Natural killer cell (primary cell): ENCODE results near the gene BUB1. TPM values are rescaled to one million over a fixed set of nuclear protein-coding genes. Genes with fewer than 3 reads are reported as not detected.
A peak's percentile ranks its signal among the peaks of the same experiment; 100 is the strongest.
"Not testable (repeated sequence)": the region's sequence is repeated elsewhere in the genome, so short reads cannot be mapped to it uniquely, and the experiment has no call there.

ENCODE experiments used
- ATAC-seq, 3 donors: fragments of 150-1000 bp in 2 of 3; fragments of 200-7000 bp in 1 of 3; cut with Tn5 transposase; 1 replicate in 1 of 3; 2 replicates in 2 of 3; pipeline ENCODE4 v1.10.0; 2021; ENCODE audit warnings: mild to moderate bottlenecking in 2 of 3, moderate library complexity in 2 of 3
- DNase-seq, 2 donors: peaks; one replicate each; pipeline versions ENCODE4 v3.0.0 to v3.0.0-alpha.2; 2013 to 2021; ENCODE audit warnings: mixed read lengths in 1 of 2
- H3K27ac ChIP-seq: one replicate; pipeline ENCODE4 v1.5.1; 2013; ENCODE audit warnings: mild to moderate bottlenecking, low read length
- H3K27me3 ChIP-seq: one replicate; pipeline ENCODE4 v1.6.1; 2013; ENCODE audit warnings: low read length; ENCODE audit not compliant: control insufficient read depth, insufficient read depth
- H3K36me3 ChIP-seq: one replicate; pipeline ENCODE4 v1.6.1; 2013; ENCODE audit warnings: low read length; ENCODE audit not compliant: control insufficient read depth, insufficient read depth
- H3K4me1 ChIP-seq: one replicate; pipeline ENCODE4 v1.6.1; 2013; ENCODE audit warnings: low read length; ENCODE audit not compliant: control insufficient read depth, insufficient read depth
- H3K4me3 ChIP-seq: one replicate; pipeline ENCODE4 v1.5.1; 2013; ENCODE audit warnings: low read length
- H3K9me3 ChIP-seq: one replicate; pipeline ENCODE4 v1.6.1; 2013; ENCODE audit warnings: low read length; ENCODE audit not compliant: control insufficient read depth, insufficient read depth
- H3K27ac Mint-ChIP-seq, 2 donors: one replicate each; pipeline ENCODE4 v1.8.0; 2022; ENCODE audit warnings: mild to moderate bottlenecking in 2 of 2, mixed read lengths in 2 of 2, moderate library complexity in 1 of 2
- H3K27me3 Mint-ChIP-seq, 2 donors: one replicate each; pipeline ENCODE4 v1.8.0; 2022; ENCODE audit warnings: low read depth in 2 of 2, mixed read lengths in 2 of 2
- H3K36me3 Mint-ChIP-seq: one replicate; pipeline ENCODE4 v1.8.0; 2022; ENCODE audit warnings: mixed read lengths
- H3K4me1 Mint-ChIP-seq, 2 donors: one replicate each; pipeline ENCODE4 v1.8.0; 2022; ENCODE audit warnings: mixed read lengths in 2 of 2
- H3K4me3 Mint-ChIP-seq: one replicate; pipeline ENCODE4 v1.8.0; 2022; ENCODE audit warnings: mild to moderate bottlenecking, moderate library complexity, mixed read lengths
- H3K9me3 Mint-ChIP-seq, 2 donors: one replicate each; pipeline ENCODE4 v1.8.0; 2022; ENCODE audit warnings: mixed read lengths in 2 of 2
- WGBS: methylation state at CpG from one replicate; pipeline ENCODE4 v1.1.7; 2013; ENCODE audit warnings: missing lambda C conversion rate; ENCODE audit not compliant: insufficient coverage; 5-methylcytosine and 5-hydroxymethylcytosine counted together
- intact Hi-C: fragments of 100-400 bp; cut with micrococcal nuclease; formaldehyde crosslinking; loops from one replicate; pipeline ENCODE4 v1.14.2; 2022
- total RNA-seq, 4 donors: library from RNA; stranded (reverse); fragments of 120-200 nt in 1 of 4; gene quantifications; one replicate each; pipeline versions ENCODE4 v1.2.3 to v1.2.4, GENCODE V29; 2013 to 2022

BUB1 gene
- total RNA-seq, 3 donors from 2014 or later (not counting 1 experiment from before 2014, with no cell fraction given) = 2.3 to 4.2 (median 2.7) TPM

DNA sequence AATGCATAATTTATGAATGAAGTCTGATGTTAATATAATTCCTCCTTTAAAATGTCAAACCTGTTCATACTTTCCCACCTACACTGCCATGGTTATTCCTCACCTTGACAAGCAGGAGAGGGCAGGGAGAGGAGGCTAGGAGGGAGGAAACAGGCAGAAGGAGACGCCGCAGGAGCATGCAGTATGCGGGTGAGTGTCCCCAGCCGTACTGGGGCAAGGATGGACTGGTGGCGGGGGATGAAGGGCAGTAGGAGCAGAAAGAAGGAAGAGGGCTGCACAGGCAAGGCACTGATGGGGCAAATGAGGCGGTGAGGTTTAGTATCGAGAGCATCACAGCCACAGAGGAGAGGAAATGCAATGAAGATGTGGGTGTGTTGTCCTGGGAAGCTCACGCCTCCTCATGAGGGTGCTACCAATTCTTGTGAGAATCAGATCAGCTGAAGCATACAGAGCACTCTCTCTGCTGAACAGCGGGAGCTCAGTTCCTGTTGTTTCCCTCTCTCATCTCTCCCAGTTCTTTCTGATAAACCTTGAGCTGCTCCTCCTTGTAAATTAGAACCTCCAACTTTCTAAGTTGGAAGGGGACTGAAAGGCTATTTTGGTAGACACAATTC, 58.4 kb downstream of the BUB1 start:
- H3K4me1 ChIP-seq, H3K27me3 Mint-ChIP-seq, H3K9me3 Mint-ChIP-seq, H3K36me3 Mint-ChIP-seq, H3K27me3 ChIP-seq, DNase-seq, H3K27ac Mint-ChIP-seq, H3K36me3 ChIP-seq, H3K27ac ChIP-seq, H3K9me3 ChIP-seq, H3K4me3 ChIP-seq, intact Hi-C loops, H3K4me1 Mint-ChIP-seq, H3K4me3 Mint-ChIP-seq: not testable (repeated sequence)
- peak in 1 of 3 donors; percentile 46 for ATAC-seq
- 67% methylated on average over 1 of the region's 9 CpGs for WGBS

DNA sequence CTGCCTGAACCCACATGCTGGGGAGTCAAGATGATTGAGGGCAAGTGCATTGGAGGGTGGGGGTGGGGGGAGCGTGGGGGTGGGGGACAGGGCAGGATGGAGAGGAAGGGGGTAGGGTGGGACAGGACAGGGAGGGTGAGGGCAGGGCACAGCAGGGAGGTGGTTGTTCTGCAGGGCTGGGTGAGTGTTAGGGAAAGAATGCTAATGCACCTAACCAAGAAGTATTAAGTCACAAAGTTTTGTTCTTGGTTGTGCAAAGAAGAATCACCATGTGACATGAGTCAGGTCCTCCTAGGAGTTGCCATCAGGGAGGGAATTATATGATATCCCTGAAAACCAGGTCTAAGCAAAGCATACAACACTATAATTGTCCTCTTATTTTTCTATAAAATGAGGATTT, 63.9 kb downstream of the BUB1 start:
- H3K9me3 Mint-ChIP-seq, H3K4me1 Mint-ChIP-seq, ATAC-seq, H3K27me3 ChIP-seq, DNase-seq, H3K9me3 ChIP-seq, H3K4me3 ChIP-seq, H3K4me1 ChIP-seq, H3K27ac Mint-ChIP-seq, intact Hi-C loops, H3K36me3 ChIP-seq, H3K36me3 Mint-ChIP-seq, H3K4me3 Mint-ChIP-seq, H3K27ac ChIP-seq, H3K27me3 Mint-ChIP-seq: not testable (repeated sequence)
- no CpG with 5 or more reads among the region's 1 CpG for WGBS

- H3K36me3 Mint-ChIP-seq, H3K27me3 Mint-ChIP-seq, H3K36me3 ChIP-seq, H3K9me3 Mint-ChIP-seq, H3K4me1 Mint-ChIP-seq, H3K4me1 ChIP-seq, H3K9me3 ChIP-seq, H3K27ac Mint-ChIP-seq, H3K4me3 ChIP-seq, H3K27me3 ChIP-seq, intact Hi-C loops, H3K27ac ChIP-seq: not testable (repeated sequence)
- H3K4me3 Mint-ChIP-seq = peak overlapping the region; percentile 25
- peak in 1 of 2 donors; percentile 8 for DNase-seq
- WGBS = 0% methylated on average over 16 of the region's 94 CpGs
- peak; percentile 54 to 68 (median 54) for ATAC-seq
These were observed 67.1 kb downstream of the BUB1 start for GRCh38 chr2:110610613-110611250.

DNA sequence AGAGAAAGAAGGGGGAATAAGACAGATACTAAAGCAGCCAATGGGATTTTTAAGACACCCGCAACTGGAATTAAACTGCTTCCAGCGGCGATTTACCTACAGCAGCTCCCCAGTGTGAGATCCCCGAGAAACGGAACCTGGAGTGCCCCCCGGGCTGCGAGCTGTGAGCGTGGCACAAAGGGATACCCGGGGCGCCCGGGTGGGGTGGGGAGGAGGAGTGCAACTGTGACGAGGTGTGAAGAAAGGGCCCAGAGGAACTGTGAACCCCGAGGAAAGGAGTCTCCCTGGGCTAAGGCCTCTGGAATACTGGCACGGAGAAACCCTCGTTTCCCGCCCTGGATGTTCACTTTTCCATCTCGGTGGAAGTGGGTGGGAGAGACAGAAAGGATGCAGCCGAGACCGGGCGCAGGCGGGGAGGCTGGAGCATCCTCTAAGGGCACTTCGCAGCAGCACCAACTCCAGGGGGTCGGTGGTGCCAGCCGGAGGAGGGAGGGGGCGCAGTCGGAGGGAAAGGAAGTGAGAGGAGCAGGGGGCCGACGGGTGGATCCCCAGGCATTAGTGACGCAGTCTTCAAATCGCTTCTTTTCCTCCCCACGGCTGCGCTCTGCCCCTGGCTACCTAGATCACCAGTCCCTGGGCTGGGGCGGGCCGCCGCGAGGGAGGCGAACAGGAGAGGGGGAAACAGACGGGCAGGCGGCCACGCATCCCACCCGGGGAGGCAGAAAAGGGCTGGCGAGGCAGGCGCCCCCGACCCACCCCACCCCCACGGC, 67.8 kb downstream of the BUB1 start:
- H3K36me3 Mint-ChIP-seq, H3K4me3 Mint-ChIP-seq, H3K9me3 Mint-ChIP-seq, H3K4me3 ChIP-seq, H3K36me3 ChIP-seq, H3K27ac Mint-ChIP-seq, DNase-seq, H3K9me3 ChIP-seq, H3K27me3 ChIP-seq, H3K4me1 ChIP-seq, H3K27ac ChIP-seq, H3K4me1 Mint-ChIP-seq, intact Hi-C loops, H3K27me3 Mint-ChIP-seq: not testable (repeated sequence)
- 0% methylated on average over 1 of the region's 45 CpGs for WGBS
- ATAC-seq = peak; percentile 36 to 69 (median 52)

DNA sequence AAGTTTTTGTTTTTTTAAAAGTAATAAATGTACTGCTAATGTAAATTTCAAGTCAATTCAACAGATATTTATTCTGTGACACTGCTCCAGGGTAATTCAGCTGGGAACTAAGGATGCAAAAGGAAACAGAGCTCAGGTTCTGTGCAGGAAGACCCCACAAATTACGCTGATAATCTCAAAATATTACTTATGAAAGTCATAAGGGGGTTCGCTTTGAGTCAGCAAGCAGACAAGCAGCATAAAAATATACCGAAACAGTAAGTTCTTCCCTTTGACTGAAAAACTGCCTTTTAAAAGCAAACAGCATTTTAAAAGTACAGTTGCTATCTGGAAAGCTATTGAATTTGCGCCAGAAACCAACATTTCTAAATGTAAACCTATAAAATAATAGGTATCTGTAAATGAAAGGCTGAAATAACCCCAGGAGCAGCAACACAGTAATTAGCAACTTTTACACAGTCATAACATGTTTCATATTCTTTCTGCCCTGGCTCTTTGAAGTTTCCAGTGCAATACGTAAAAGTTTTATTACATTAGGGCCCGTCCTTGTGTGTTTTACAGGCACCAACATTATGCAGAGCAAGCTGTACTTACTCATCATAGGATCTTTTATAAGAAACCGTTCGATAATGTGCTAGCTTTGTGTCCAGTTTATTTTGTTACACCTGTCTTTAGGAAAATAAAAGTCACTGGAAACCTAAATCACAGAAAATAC, 68.9 kb downstream of the BUB1 start:
- H3K27me3 Mint-ChIP-seq, H3K4me1 Mint-ChIP-seq, DNase-seq, H3K27ac Mint-ChIP-seq, H3K4me3 ChIP-seq, H3K9me3 ChIP-seq, intact Hi-C loops, H3K27ac ChIP-seq, H3K27me3 ChIP-seq, H3K4me1 ChIP-seq, H3K4me3 Mint-ChIP-seq, H3K9me3 Mint-ChIP-seq, H3K36me3 ChIP-seq, ATAC-seq, H3K36me3 Mint-ChIP-seq: not testable (repeated sequence)
- WGBS = no CpG with 5 or more reads among the region's 8 CpGs

GRCh38 chr2:110605057-110605456, 72.8 kb downstream of the BUB1 start:
- H3K9me3 ChIP-seq, H3K4me1 ChIP-seq, H3K4me3 ChIP-seq, H3K27ac ChIP-seq, H3K27me3 Mint-ChIP-seq, H3K36me3 Mint-ChIP-seq, H3K27me3 ChIP-seq, intact Hi-C loops, H3K4me1 Mint-ChIP-seq, H3K27ac Mint-ChIP-seq, ATAC-seq, H3K9me3 Mint-ChIP-seq, H3K36me3 ChIP-seq, DNase-seq, H3K4me3 Mint-ChIP-seq: not testable (repeated sequence)
- 75% methylated on average over 4 of the region's 12 CpGs for WGBS

GRCh38 chr2:110603917-110604591, 73.8 kb downstream of the BUB1 start:
- ATAC-seq, H3K4me3 Mint-ChIP-seq, H3K27ac Mint-ChIP-seq, DNase-seq, H3K4me3 ChIP-seq, H3K9me3 Mint-ChIP-seq, H3K36me3 Mint-ChIP-seq, H3K27me3 ChIP-seq, H3K9me3 ChIP-seq, H3K4me1 Mint-ChIP-seq, H3K27ac ChIP-seq, intact Hi-C loops, H3K4me1 ChIP-seq, H3K36me3 ChIP-seq, H3K27me3 Mint-ChIP-seq: not testable (repeated sequence)
- no CpG with 5 or more reads among the region's 8 CpGs for WGBS
